Right lobe of liver (tissue), 6 donors: Measurements from ENCODE around the gene KRT84. TPM values are rescaled to one million over a fixed set of nuclear protein-coding genes. Genes with fewer than 3 reads are reported as not detected.
"Not testable (repeated sequence)": the region's sequence is repeated elsewhere in the genome, so short reads cannot be mapped to it uniquely, and the experiment has no call there.

Source experiments
- ATAC-seq, 4 donors: fragments of 200-7000 bp; cut with Tn5 transposase; one replicate each; pipeline ENCODE4 v1.9.1; 2020; ENCODE audit warnings: mild to moderate bottlenecking in 4 of 4, moderate library complexity in 4 of 4
- DNase-seq, 3 donors: peaks; one replicate each; pipeline ENCODE4 v3.0.0-alpha.2; 2020
- H3K27ac ChIP-seq, 3 donors: fragments of 200-600 bp; one replicate each; pipeline ENCODE4 v1.8.0; 2022
- H3K27me3 ChIP-seq, 2 donors: fragments of 200-600 bp; one replicate each; pipeline ENCODE4 v1.8.0; 2022
- H3K36me3 ChIP-seq, 4 donors: fragments of 200-600 bp; sonication (generic) in 1 of 4; one replicate each; pipeline versions ENCODE4 v1.5.1 to v1.8.0; 2017 to 2022; ENCODE audit warnings: control low read depth in 1 of 4
- H3K4me1 ChIP-seq, 4 donors: fragments of 200-600 bp; sonication (generic) in 1 of 4; one replicate each; pipeline versions ENCODE4 v1.5.1 to v1.8.0; 2017 to 2022; ENCODE audit warnings: control low read depth in 1 of 4
- H3K4me3 ChIP-seq, 3 donors: fragments of 200-600 bp; one replicate each; pipeline ENCODE4 v1.8.0; 2022
- H3K9me3 ChIP-seq, 4 donors: fragments of 200-600 bp; sonication (generic) in 1 of 4; one replicate each; pipeline versions ENCODE4 v1.5.1 to v1.8.0; 2017 to 2022; ENCODE audit warnings: control low read depth in 1 of 4
- CTCF ChIP-seq, 4 donors: fragments of 200-600 bp in 3 of 4; fragments of 450-650 bp in 1 of 4; IDR thresholded peaks; one replicate each; pipeline versions ENCODE4 v1.5.1 to v1.8.0; 2016 to 2022; ENCODE audit warnings: antibody characterized with exemption in 4 of 4, mild to moderate bottlenecking in 2 of 4
- POLR2A ChIP-seq: fragments of 450-650 bp; IDR thresholded peaks from one replicate; pipeline ENCODE4 v1.6.1; 2017; ENCODE audit warnings: antibody characterized with exemption, mild to moderate bottlenecking
- WGBS: methylation state at CpG from one replicate; pipeline ENCODE4 v1.1.6; 2018; ENCODE audit warnings: low coverage, low lambda C conversion rate; ENCODE audit not compliant: insufficient coverage; ENCODE audit errors: missing lambda C conversion rate; 5-methylcytosine and 5-hydroxymethylcytosine counted together
- intact Hi-C, 2 donors: fragments of 100-400 bp; cut with DNase I; formaldehyde crosslinking; loops; one replicate each; pipeline versions ENCODE4 v1.11.2 to v1.14.1; 2022
- total RNA-seq, 6 experiments: library from RNA; depleted of rRNA in 2 of 6; stranded (reverse); fragments of >200 nt in 2 of 6; fragmentation: NEBNext Ultra II Directional in 3 of 6; extraction: Animal tissue kit (Norgen Biotek cat#: 25700) in 3 of 6; gene quantifications; one replicate each; pipeline versions ENCODE4 v1.1.0 to v1.2.4, GENCODE V29; 2016 to 2023
- donor health status: DM: no; HTN: yes; CAD: no.
- donor health status: DM: no; HTN: no; CAD: no.
- donor health status: DM: no; HTN: no; CAD: no.
- donor health status: DM: no; HTN: yes; CAD: no.
- donor health status: DM: no; HTN: yes; CAD: no.

Gene KRT84
- total RNA-seq, 6 experiments from 2014 or later = not detected

- Histone ChIP-seq H3K27me3 (no peaks in the 10 kb centered on the region), H3K4me3 (no peak overlapping the region), H3K36me3 (no peaks in the 10 kb centered on the region), H3K9me3 (no peaks in the 10 kb centered on the region), H3K4me1 (no peaks in the 10 kb centered on the region), H3K27ac (no peak overlapping the region)
- intact Hi-C loops = no loop called here
- DNase-seq (no peak), ATAC-seq (no peak)
- WGBS = 45% methylated on average over 4 of the region's 4 CpGs
- no peak for TF ChIP-seq CTCF (IDR thresholded peaks at IDR 0.05)
- TF ChIP-seq POLR2A = no peak
Observed at GRCh38 chr12:52413202-52413601, 27.8 kb upstream of the KRT84 start.

GRCh38 chr12:52411815-52412214 lies 26.4 kb upstream of the KRT84 start:
- WGBS = 80% methylated on average over 2 of the region's 10 CpGs
- no peak overlapping the region for H3K4me3 ChIP-seq
- no peaks in the 10 kb centered on the region for H3K4me1 ChIP-seq
- ATAC-seq (no peak), DNase-seq (no peak)
- intact Hi-C loops = no loop called here
- TF ChIP-seq POLR2A = no peak
- TF ChIP-seq CTCF (IDR thresholded peaks at IDR 0.05) = no peak
- H3K27me3 ChIP-seq = no peaks in the 10 kb centered on the region
- H3K36me3 ChIP-seq = no peaks in the 10 kb centered on the region
- H3K27ac ChIP-seq = no peak overlapping the region
- no peaks in the 10 kb centered on the region for H3K9me3 ChIP-seq

GRCh38 chr12:52410589-52411248 lies 25.3 kb upstream of the KRT84 start:
- WGBS = no CpG with 5 or more reads among the region's 1 CpG
- H3K27me3 ChIP-seq, H3K4me1 ChIP-seq, H3K27ac ChIP-seq, H3K4me3 ChIP-seq, DNase-seq, H3K9me3 ChIP-seq, H3K36me3 ChIP-seq, ATAC-seq, intact Hi-C loops: not testable (repeated sequence)

GRCh38 chr12:52407918-52408317 lies 22.5 kb upstream of the KRT84 start:
- H3K27me3 ChIP-seq = no peaks in the 10 kb centered on the region
- no peak overlapping the region for H3K4me3 ChIP-seq
- TF ChIP-seq POLR2A = no peak
- TF ChIP-seq CTCF (IDR thresholded peaks at IDR 0.05) = no peak
- H3K36me3 ChIP-seq = no peaks in the 10 kb centered on the region
- DNase-seq (no peak), ATAC-seq (no peak)
- no peak overlapping the region for H3K27ac ChIP-seq
- H3K9me3 ChIP-seq = no peaks in the 10 kb centered on the region
- no peaks in the 10 kb centered on the region for H3K4me1 ChIP-seq
- intact Hi-C loops = no loop called here
- 100% methylated on average over 1 of the region's 5 CpGs for WGBS

GRCh38 chr12:52405922-52406385 lies 20.5 kb upstream of the KRT84 start, which contains the start of gene KRT82:
KRT82 (minus strand) TSS chr12:52406335; CDS start chr12:52406277, 58 bp downstream.
- intact Hi-C loops = no loop called here
- DNase-seq (no peak), ATAC-seq (peak in 1 of 4 donors; percentile 33)
- Histone ChIP-seq H3K27ac (no peak within 1 kb of the TSS), H3K4me1 (no peaks in the 10 kb centered on the region), H3K4me3 (no peak within 1 kb of the TSS), H3K36me3 (no peaks in the 10 kb centered on the region), H3K9me3 (no peaks in the 10 kb centered on the region), H3K27me3 (no peaks in the 10 kb centered on the region)
- WGBS = 80% methylated on average over 6 of the region's 14 CpGs
- TF ChIP-seq POLR2A = no peak
- TF ChIP-seq CTCF (IDR thresholded peaks at IDR 0.05) = no peak
